CD14-positive monocyte (primary cell): ENCODE results near the gene PBOV1. TPM values are rescaled to one million over a fixed set of nuclear protein-coding genes. Genes with fewer than 3 reads are reported as not detected.

Experiments
- DNase-seq, 3 donors: peaks; one replicate each; pipeline ENCODE4 v3.0.0-alpha.2; 2011 to 2022
- H2AFZ ChIP-seq: 2 replicates; pipeline ENCODE4 v1.6.0; 2012; ENCODE audit warnings: mild to moderate bottlenecking, low read depth, low read length, inconsistent platforms; ENCODE audit not compliant: insufficient read depth, poor library complexity, severe bottlenecking
- H3K27ac ChIP-seq, 2 donors: 1 replicate in 1 of 2; 2 replicates in 1 of 2; pipeline ENCODE4 v1.5.1; 2012 to 2013; ENCODE audit warnings: low read length in 2 of 2, control low read depth in 1 of 2, inconsistent platforms in 1 of 2, low read depth in 1 of 2, mild to moderate bottlenecking in 1 of 2
- H3K27me3 ChIP-seq, 2 donors: one replicate each; pipeline versions ENCODE4 v1.6.0 to v1.6.1; 2011 to 2013; ENCODE audit warnings: low read length in 2 of 2; ENCODE audit not compliant: control insufficient read depth in 2 of 2, insufficient read depth in 2 of 2
- H3K36me3 ChIP-seq, 2 donors: replicated peaks in 1 of 2; 1 replicate in 1 of 2; 2 replicates in 1 of 2; pipeline versions ENCODE4 v1.5.1 to v1.6.1; 2012 to 2013; ENCODE audit warnings: low read length in 2 of 2, control low read depth in 1 of 2, inconsistent platforms in 1 of 2, mild to moderate bottlenecking in 1 of 2; ENCODE audit not compliant: insufficient read depth in 2 of 2, control insufficient read depth in 1 of 2
- H3K4me1 ChIP-seq, 2 donors: 1 replicate in 1 of 2; 2 replicates in 1 of 2; pipeline versions ENCODE4 v1.5.1 to v1.6.1; 2012 to 2013; ENCODE audit warnings: low read length in 2 of 2, control low read depth in 1 of 2, inconsistent platforms in 1 of 2, mild to moderate bottlenecking in 1 of 2, moderate library complexity in 1 of 2; ENCODE audit not compliant: insufficient read depth in 2 of 2, control insufficient read depth in 1 of 2
- H3K4me2 ChIP-seq: replicated peaks from 2 replicates; pipeline ENCODE3; 2012; ENCODE audit warnings: low read length, moderate library complexity, mild to moderate bottlenecking; ENCODE audit not compliant: poor library complexity, severe bottlenecking; ENCODE audit errors: extremely low read depth
- H3K4me3 ChIP-seq, 3 experiments: fragments of 200-600 bp in 1 of 3; sonication (generic) in 1 of 3; replicated peaks in 1 of 3; 1 replicate in 2 of 3; 2 replicates in 1 of 3; pipeline ENCODE4 v1.5.1; 2011 to 2013; ENCODE audit warnings: low read length in 3 of 3, mild to moderate bottlenecking in 3 of 3, control low read depth in 2 of 3, low read depth in 2 of 3, inconsistent platforms in 1 of 3, moderate library complexity in 1 of 3
- H3K79me2 ChIP-seq: 2 replicates; pipeline ENCODE4 v1.6.0; 2012; ENCODE audit warnings: mild to moderate bottlenecking, control low read depth, inconsistent platforms, low read length, moderate library complexity; ENCODE audit not compliant: insufficient read depth
- H3K9ac ChIP-seq: 2 replicates; pipeline ENCODE4 v1.6.0; 2017; ENCODE audit warnings: low read length, mild to moderate bottlenecking; ENCODE audit not compliant: insufficient read depth, poor library complexity, severe bottlenecking
- H3K9me3 ChIP-seq, 2 donors: replicated peaks in 1 of 2; 1 replicate in 1 of 2; 2 replicates in 1 of 2; pipeline versions ENCODE4 v1.5.1 to v1.6.1; 2012 to 2013; ENCODE audit warnings: low read length in 2 of 2, control low read depth in 1 of 2; ENCODE audit not compliant: control insufficient read depth in 1 of 2, insufficient read depth in 1 of 2
- H4K20me1 ChIP-seq: 2 replicates; pipeline ENCODE4 v1.6.0; 2012; ENCODE audit warnings: mild to moderate bottlenecking, low read length, control low read depth, moderate library complexity; ENCODE audit not compliant: insufficient read depth
- H3K27ac Mint-ChIP-seq, 7 donors: one replicate each; pipeline ENCODE4 v1.8.0; 2020; ENCODE audit warnings: mild to moderate bottlenecking in 7 of 7, mixed read lengths in 7 of 7, moderate library complexity in 6 of 7, inconsistent platforms in 2 of 7
- H3K27me3 Mint-ChIP-seq, 3 donors: one replicate each; pipeline ENCODE4 v1.8.0; 2021 to 2022; ENCODE audit warnings: low read depth in 3 of 3, mild to moderate bottlenecking in 3 of 3, mixed read lengths in 3 of 3, moderate library complexity in 3 of 3, inconsistent platforms in 1 of 3
- H3K36me3 Mint-ChIP-seq, 2 donors: one replicate each; pipeline ENCODE4 v1.8.0; 2020; ENCODE audit warnings: mixed read lengths in 2 of 2, inconsistent platforms in 1 of 2, mild to moderate bottlenecking in 1 of 2
- H3K4me1 Mint-ChIP-seq: one replicate; pipeline ENCODE4 v1.8.0; 2020; ENCODE audit warnings: mild to moderate bottlenecking, mixed read lengths
- H3K4me3 Mint-ChIP-seq, 2 donors: one replicate each; pipeline ENCODE4 v1.8.0; 2020; ENCODE audit warnings: mild to moderate bottlenecking in 2 of 2, mixed read lengths in 2 of 2, moderate library complexity in 1 of 2
- H3K9me3 Mint-ChIP-seq, 7 donors: one replicate each; pipeline ENCODE4 v1.8.0; 2020 to 2022; ENCODE audit warnings: mixed read lengths in 7 of 7, mild to moderate bottlenecking in 6 of 7, moderate library complexity in 6 of 7, inconsistent platforms in 2 of 7
- WGBS: methylation state at CpG from one replicate; pipeline ENCODE4 v1.1.5; 2013; ENCODE audit warnings: missing lambda C conversion rate; ENCODE audit not compliant: insufficient coverage; 5-methylcytosine and 5-hydroxymethylcytosine counted together
- intact Hi-C, 2 donors: fragments of 100-400 bp; cut with micrococcal nuclease; formaldehyde crosslinking; loops; one replicate each; pipeline versions ENCODE4 v1.15.0 to v1.15.1; 2023
- polyA plus RNA-seq, 3 donors: library from polyadenylated mRNA; depleted of rRNA in 1 of 3; unstranded in 2 of 3; stranded (reverse) in 1 of 3; fragments of 300-500 nt in 2 of 3; fragments of >200 nt in 1 of 3; fragmentation: Illumina TruSeq in 2 of 3; gene quantifications; 1 replicate in 2 of 3; 2 replicates in 1 of 3; pipeline ENCODE4 v1.2.3, GENCODE V29; 2012 to 2021
- TF ChIP-seq, protein P1 (sequence below): fragments of 200-600 bp; IDR thresholded peaks from one replicate; pipeline ENCODE4 v1.8.0; 2022; ENCODE audit warnings: antibody characterized with exemption, mild to moderate bottlenecking

PBOV1 gene
- polyA plus RNA-seq, 3 donors: not detected

DNA sequence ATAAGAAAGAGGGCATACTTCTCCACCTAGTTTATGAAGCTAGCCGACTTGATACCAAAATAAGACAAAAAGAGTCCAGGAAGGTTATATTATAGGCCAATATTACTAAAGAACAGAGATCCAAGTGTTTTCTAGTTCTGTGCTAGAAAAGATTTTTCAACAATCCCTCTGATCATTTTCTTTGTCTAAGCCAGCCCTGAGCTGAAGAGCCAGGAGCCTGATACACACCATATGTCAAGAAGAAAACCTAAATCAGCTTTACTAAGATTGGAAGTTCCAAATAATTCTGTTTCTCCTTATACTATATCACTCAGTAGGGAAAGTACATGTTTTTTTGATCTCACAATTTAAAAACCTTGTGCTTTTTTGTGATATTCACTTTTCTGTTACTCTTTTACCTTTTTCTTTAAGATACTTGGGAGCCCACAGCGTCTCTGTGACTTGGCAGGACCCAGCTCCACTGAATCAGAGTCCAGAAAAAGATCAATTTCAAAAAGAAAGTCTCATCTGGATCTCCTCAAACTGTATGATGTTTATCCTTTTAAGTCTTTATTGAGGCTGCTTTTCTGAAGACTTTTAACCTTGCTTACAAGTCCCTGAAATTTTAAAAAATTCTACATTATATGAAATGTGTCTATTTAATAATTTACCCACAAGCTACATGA lies 43.0 kb upstream of the PBOV1 start:
- Histone ChIP-seq H3K79me2 (no peaks in the 10 kb centered on the region), H3K4me1 (no peaks in the 10 kb centered on the region), H3K4me3 (no peak overlapping the region), H4K20me1 (no peaks in the 10 kb centered on the region), H3K27me3 (no peaks in the 10 kb centered on the region), H3K27ac (no peak overlapping the region), H3K9me3 (no peaks in the 10 kb centered on the region), H3K4me2 (no peak overlapping the region), H3K9ac (no peak overlapping the region), H2AFZ (no peak overlapping the region), H3K36me3 (no peaks in the 10 kb centered on the region)
- Mint-ChIP-seq H3K9me3 (peaks cover 0 to 1% (median 0%) of the 10 kb centered on the region in 7 donors), H3K27ac (no peak overlapping the region), H3K4me3 (no peak overlapping the region), H3K27me3 (peaks cover 6 to 16% (median 8%) of the 10 kb centered on the region in 3 donors), H3K36me3 (no peaks in the 10 kb centered on the region), H3K4me1 (peaks cover 2% of the 10 kb centered on the region)
- TF ChIP-seq, protein P1, sequence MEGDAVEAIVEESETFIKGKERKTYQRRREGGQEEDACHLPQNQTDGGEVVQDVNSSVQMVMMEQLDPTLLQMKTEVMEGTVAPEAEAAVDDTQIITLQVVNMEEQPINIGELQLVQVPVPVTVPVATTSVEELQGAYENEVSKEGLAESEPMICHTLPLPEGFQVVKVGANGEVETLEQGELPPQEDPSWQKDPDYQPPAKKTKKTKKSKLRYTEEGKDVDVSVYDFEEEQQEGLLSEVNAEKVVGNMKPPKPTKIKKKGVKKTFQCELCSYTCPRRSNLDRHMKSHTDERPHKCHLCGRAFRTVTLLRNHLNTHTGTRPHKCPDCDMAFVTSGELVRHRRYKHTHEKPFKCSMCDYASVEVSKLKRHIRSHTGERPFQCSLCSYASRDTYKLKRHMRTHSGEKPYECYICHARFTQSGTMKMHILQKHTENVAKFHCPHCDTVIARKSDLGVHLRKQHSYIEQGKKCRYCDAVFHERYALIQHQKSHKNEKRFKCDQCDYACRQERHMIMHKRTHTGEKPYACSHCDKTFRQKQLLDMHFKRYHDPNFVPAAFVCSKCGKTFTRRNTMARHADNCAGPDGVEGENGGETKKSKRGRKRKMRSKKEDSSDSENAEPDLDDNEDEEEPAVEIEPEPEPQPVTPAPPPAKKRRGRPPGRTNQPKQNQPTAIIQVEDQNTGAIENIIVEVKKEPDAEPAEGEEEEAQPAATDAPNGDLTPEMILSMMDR: no peak
- WGBS: 100% methylated on average over 1 of the region's 2 CpGs
- no peak for DNase-seq
- intact Hi-C loops: no loop called here

DNA sequence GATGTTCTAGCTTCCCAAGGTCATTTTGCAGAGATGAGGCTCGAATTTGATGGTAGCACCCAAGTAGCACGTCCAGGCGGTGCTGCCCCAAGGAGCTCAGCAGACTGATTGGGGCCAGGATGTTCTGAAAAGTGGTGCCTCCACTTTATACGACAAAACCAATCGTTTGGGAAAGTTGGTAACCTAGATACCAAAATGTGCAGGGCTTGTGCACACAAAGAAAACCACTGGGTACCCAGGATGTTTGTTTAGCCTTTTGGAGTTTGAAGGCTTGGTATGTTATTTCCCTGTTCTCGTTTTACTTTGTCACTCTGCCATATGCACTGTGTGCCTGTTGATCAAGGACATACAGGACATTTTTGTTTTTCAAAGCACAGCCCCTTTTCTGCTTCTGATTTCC lies 40.7 kb upstream of the PBOV1 start:
- Mint-ChIP-seq H3K9me3 (peaks cover 0 to 1% (median 0%) of the 10 kb centered on the region in 7 donors), H3K27ac (no peak overlapping the region), H3K4me3 (no peak overlapping the region), H3K36me3 (no peaks in the 10 kb centered on the region), H3K27me3 (peaks cover 3 to 11% (median 8%) of the 10 kb centered on the region in 3 donors), H3K4me1 (no peaks in the 10 kb centered on the region)
- Histone ChIP-seq H3K9me3 (no peaks in the 10 kb centered on the region), H3K4me3 (no peak overlapping the region), H3K27me3 (no peaks in the 10 kb centered on the region), H3K9ac (no peak overlapping the region), H3K27ac (no peak overlapping the region), H3K4me1 (no peaks in the 10 kb centered on the region), H3K36me3 (no peaks in the 10 kb centered on the region), H3K4me2 (no peak overlapping the region), H3K79me2 (no peaks in the 10 kb centered on the region), H4K20me1 (no peaks in the 10 kb centered on the region), H2AFZ (no peak overlapping the region)
- DNase-seq: no peak
- WGBS: 83% methylated on average over 6 of the region's 6 CpGs
- intact Hi-C loops: no loop called here
- TF ChIP-seq, protein P1: no peak
